ES-I3 (cell line): ENCODE measurements around the gene ZCWPW1.
"Not testable (repeated sequence)": the region's sequence is repeated elsewhere in the genome, so short reads cannot be mapped to it uniquely, and the experiment has no call there.

Experiments
- H3K36me3 ChIP-seq: 2 replicates; pipeline ENCODE4 v1.6.1; 2013; ENCODE audit warnings: mild to moderate bottlenecking, low read length, control low read depth, moderate library complexity; ENCODE audit not compliant: insufficient read depth
- H3K4me1 ChIP-seq: 2 replicates; pipeline ENCODE4 v1.6.1; 2013; ENCODE audit warnings: mild to moderate bottlenecking, control low read depth, low read length; ENCODE audit not compliant: insufficient read depth
- H3K9ac ChIP-seq: 2 replicates; pipeline ENCODE4 v1.6.1; 2013; ENCODE audit warnings: low read depth, mild to moderate bottlenecking, low read length, moderate library complexity
- H3K9me3 ChIP-seq: 2 replicates; pipeline ENCODE4 v1.6.1; 2013; ENCODE audit warnings: mild to moderate bottlenecking, low read length, moderate library complexity; ENCODE audit not compliant: control insufficient read depth, insufficient read depth

ZCWPW1 gene

DNA sequence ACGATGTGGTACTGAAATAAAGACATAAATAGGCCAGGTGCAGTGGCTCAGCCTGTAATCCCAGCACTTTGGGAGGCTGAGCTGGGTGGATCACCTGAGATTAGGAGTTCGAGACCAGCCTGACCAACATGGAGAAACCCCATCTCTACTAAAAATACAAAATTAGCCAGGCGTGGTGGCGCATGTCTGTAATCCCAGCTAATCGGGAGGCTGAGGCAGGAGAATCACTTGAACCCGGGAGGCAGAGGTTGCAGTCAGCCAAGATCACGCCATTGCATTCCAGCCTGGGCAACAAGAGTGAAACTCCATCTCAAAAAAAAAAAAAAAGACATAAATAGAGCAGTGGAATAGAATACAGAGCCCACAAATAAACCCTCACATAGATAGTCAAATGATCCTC, 64.7 kb downstream of the ZCWPW1 start:
- H3K36me3 ChIP-seq, result peaks cover 23% of the 10 kb centered on the region
- not testable (repeated sequence) for H3K9ac ChIP-seq, H3K4me1 ChIP-seq, H3K9me3 ChIP-seq

DNA sequence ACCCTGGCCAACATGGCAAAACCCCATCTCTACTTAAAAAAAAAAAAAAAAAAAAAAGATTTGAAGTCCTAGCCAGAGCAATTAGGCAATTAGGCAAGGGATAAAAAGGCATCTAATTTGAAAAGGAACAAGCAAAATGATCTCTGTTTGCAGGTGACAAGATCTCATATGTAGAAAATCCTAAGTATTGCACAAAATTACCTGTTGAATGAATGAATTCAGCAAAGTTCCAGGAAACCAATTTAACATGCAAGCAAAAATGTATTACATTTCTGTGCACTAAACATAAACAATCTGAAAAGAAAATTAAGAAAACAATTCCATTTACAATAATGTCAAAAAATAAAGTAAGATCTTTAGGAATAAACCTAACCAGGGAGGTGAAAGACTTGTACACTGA, 65.4 kb downstream of the ZCWPW1 start:
- Histone ChIP-seq H3K9me3 (no peaks in the 10 kb centered on the region), H3K9ac (no peak overlapping the region), H3K36me3 (peaks cover 23% of the 10 kb centered on the region), H3K4me1 (no peaks in the 10 kb centered on the region)

DNA sequence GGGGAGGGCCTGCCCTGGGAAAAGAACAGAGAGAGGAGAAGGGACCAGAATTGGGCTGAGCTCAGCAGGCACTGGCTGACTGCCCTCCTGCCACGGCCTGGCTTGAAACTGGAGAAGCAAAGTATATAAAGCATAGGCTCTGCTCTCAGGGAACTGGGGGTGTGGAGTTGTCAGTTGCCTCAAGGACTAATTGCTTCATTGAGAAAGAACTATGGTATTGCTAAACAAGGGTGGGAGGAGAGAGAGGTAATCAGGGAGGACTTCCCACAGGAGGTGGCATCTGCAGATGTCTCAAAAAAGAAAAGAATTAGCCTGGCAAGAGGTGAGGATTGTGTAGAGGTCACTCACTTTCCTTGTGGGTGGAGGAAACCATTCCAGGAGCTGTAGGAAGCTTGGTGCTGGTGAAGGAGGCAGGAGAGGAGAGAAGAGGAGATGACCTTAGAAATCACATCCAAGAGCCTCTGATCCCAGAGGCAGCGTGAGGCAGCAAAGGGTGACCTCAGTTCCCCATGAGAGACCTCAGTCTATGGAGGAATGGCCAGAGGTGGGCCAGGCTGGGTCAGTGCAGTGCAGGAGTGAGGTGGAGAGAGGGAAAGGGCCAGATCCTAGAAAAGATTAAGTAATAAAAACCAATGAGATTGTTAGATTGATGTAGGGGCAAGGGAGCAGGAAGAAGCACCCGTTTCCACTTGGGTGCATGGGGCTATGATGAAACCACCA, 68.2 kb downstream of the ZCWPW1 start:
- Histone ChIP-seq H3K36me3 (peaks cover 23% of the 10 kb centered on the region), H3K4me1 (no peaks in the 10 kb centered on the region), H3K9ac (no peak overlapping the region), H3K9me3 (no peaks in the 10 kb centered on the region)

DNA sequence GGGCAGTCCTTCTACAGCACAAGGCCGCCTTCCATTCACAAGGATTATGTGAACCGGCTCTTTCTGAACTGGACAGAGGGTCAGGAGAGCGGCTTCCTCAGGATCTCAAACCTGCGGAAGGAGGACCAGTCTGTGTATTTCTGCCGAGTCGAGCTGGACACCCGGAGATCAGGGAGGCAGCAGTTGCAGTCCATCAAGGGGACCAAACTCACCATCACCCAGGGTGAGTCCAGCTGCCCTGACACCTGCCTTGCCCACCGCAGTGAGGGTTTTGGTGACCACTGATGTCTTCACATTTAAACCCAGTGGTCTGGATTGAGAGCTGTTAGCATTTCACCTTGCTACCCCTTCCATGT, 69.7 kb downstream of the ZCWPW1 start:
- peaks cover 27% of the 10 kb centered on the region for H3K36me3 ChIP-seq
- no peaks in the 10 kb centered on the region for H3K4me1 ChIP-seq
- no peak overlapping the region for H3K9ac ChIP-seq
- H3K9me3 ChIP-seq, result no peaks in the 10 kb centered on the region

DNA sequence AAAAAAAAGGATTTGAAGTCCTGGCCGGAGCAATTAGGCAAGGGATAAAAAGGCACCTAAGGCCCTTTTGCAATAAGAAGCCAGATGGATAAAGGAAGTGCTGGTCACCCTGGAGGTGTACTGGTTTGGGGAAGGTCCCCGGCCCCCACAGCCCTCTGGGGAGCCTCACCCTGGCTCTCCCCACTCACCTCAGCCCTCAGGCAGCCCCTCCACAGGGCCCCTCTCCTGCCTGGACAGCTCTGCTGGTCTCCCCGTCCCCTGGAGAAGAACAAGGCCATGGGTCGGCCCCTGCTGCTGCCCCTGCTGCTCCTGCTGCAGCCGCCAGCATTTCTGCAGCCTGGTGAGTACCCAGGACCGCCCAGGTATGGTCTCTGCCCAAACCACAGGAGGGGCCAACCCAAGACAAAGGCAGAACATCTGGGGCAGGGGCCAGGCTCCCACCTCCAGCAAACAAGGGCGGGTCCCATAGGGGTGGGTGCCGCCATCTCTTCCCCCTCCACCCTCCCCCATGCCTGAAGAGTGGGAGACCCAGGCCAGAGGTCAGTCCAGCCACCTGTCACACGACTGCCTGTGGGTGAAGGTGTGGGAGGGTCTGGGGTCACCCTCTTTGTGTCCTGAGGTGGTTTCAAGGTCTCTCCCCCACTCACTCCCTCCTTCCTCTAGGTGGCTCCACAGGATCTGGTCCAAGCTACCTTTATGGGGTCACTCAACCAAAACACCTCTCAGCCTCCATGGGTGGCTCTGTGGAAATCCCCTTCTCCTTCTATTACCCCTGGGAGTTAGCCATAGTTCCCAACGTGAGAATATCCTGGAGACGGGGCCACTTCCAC, 70.3 kb downstream of the ZCWPW1 start, which contains the start of gene PILRB:
TSS of gene PILRB (plus strand) at position 91 of the 830 bp plus-strand sequence. CDS start at position 277, 186 bp downstream.
- no peak within 1 kb of the TSS for H3K9ac ChIP-seq
- H3K36me3 ChIP-seq, result peaks cover 23% of the 10 kb centered on the region
- no peaks in the 10 kb centered on the region for H3K4me1 ChIP-seq
- H3K9me3 ChIP-seq, result no peaks in the 10 kb centered on the region

DNA sequence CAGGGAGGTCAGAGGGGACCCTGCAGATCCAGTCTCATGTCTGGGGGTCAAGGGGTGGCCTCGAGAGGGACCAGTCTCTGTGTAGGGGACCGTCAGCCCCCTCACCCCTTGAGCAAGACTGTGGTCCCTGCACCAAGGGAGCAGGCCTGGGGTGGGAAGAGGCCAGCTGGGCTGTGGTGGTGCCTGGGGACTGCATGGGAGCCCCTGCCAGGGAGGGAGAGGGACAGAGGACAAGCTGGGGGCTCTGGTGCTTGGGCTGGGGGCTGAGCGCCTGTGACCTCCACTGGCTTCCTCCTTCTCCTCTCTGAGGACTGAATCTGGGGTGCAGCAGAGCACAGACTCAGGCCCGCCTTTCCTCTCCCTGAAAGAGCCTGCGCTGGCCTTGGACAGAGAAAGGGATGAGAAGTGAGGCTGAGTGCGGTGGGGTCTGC, 71.4 kb downstream of the ZCWPW1 start:
- H3K9me3 ChIP-seq, result no peaks in the 10 kb centered on the region
- H3K36me3 ChIP-seq, result peaks cover 17% of the 10 kb centered on the region

DNA sequence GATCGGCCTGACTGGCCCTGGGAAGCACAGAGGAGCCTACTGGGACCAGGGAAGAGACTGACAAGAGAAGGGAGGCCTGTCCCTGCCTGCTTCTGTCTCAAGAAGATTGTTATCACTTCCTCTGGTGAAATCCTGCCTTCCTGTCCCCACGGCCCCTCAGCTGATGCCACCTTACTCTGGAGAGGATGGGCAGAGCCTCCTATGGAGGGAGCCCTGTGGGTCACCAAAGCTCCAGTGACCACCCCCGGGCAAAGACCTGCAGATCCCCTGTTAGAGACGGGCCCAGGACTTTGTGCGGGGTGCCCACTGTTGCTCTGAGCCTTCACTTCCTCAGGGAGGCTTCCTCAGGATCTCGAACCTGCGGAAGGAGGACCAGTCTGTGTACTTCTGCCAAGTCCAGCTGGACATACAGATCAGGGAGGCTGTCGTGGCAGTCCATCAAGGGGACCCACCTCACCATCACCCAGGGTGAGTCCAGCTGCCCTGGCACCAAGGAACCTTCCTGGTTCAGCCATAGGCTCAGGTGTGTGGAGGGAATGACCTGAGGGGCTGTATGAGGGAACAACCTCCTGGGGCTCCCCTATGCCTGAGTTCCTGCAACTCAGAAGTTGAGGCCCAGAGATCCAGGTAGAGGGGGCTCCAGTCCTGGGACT, 72.0 kb downstream of the ZCWPW1 start:
- Histone ChIP-seq H3K9me3 (no peaks in the 10 kb centered on the region), H3K36me3 (peaks cover 14% of the 10 kb centered on the region), H3K9ac (no peak overlapping the region), H3K4me1 (no peaks in the 10 kb centered on the region)

More for the DNA sequence above, 71.4 kb downstream of the ZCWPW1 start:
- H3K4me1 ChIP-seq, result no peaks in the 10 kb centered on the region
- H3K9ac ChIP-seq, result no peak overlapping the region

DNA sequence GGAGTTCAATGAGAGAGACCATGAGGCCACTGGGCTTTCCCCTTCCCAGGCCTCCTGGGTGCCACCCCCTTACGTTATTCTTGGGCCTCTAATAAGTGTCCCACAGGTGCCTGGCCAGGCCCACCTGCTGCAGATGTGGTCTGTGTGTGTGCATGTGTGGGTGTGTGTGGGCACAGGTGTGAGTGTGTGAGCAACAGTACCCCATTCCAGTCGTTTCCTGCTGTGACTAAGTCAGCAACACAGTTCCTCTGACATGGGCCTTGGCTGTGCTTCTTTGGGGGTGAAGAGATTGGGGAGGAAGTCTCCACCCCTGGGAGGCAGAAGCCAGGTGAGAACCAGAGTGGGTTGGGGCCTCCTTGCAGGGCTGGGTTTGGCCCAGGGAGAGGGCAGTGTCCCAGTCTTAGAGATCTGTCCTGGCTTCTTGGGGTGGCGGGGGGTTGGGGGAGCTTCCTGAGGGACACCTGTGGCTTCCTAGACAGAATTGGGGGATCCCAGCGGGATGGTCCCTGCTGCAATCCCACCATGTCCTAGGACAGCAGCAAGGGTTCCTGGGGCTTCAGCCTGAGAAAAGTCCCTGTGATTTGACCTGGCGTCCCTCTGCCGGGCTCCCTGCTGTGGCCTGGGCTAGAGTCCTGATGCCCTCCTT, 74.7 kb downstream of the ZCWPW1 start:
- Histone ChIP-seq H3K9ac (no peak overlapping the region), H3K4me1 (no peaks in the 10 kb centered on the region), H3K9me3 (no peaks in the 10 kb centered on the region), H3K36me3 (peaks cover 15% of the 10 kb centered on the region)

DNA sequence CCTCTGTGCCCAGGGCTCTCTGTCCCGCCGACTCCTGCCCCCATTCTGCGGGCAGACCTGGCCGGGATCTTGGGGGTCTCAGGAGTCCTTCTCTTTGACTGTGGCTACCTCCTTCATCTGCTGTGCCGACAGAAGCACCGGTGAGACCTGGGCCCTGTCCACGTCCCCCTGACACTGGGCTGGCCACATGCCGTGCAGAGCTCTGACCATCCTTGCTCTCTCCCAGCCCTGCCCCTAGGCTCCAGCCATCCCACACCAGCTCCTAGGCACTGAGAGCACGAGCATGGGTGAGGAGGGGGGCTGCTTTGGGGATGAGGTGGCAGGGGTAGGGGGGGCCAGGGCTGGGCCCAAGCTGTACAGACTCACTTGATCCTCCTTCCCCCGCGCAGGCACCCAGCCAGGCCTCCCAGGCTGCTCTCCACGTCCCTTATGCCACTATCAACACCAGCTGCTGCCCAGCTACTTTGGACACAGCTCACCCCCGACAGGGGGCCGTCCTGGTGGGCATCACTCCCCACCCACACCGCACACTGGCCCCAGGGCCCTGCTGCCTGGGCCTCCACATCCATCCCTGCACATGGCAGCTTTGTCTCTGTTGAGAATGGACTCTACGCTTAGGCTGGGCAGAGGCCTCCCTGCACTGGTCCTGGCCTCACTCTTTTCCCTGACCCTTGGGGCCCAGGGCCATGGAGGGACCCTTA, 75.4 kb downstream of the ZCWPW1 start:
- Histone ChIP-seq H3K36me3 (peaks cover 15% of the 10 kb centered on the region), H3K4me1 (no peaks in the 10 kb centered on the region), H3K9ac (no peak overlapping the region), H3K9me3 (no peaks in the 10 kb centered on the region)

DNA sequence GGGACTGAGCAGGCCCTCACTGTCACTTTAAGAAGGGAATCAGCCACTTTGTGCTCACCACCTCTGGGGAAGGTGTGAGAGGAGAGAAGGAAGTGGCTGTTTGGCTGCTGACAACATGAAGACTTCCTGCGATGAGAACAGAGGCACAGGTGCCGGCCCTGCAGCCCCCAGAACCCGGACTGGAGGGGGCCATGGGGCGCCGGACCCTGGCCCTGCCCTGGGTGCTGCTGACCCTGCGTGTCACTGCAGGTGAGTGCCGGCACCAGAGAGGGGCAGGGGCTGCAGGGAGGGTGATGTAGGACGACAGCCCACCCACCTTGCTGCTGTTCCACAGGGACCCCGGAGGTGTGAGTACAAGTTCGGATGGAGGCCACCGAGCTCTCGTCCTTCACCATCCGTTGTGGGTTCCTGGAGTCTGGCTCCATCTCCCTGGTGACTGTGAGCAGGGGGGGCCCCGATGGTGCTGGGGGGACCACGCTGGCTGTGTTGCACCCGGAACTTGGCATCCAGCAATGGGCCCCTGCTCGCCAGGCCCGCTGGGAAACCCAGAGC, 76.2 kb downstream of the ZCWPW1 start:
- not testable (repeated sequence) for H3K4me1 ChIP-seq, H3K9ac ChIP-seq, H3K9me3 ChIP-seq
- peaks cover 23% of the 10 kb centered on the region for H3K36me3 ChIP-seq

DNA sequence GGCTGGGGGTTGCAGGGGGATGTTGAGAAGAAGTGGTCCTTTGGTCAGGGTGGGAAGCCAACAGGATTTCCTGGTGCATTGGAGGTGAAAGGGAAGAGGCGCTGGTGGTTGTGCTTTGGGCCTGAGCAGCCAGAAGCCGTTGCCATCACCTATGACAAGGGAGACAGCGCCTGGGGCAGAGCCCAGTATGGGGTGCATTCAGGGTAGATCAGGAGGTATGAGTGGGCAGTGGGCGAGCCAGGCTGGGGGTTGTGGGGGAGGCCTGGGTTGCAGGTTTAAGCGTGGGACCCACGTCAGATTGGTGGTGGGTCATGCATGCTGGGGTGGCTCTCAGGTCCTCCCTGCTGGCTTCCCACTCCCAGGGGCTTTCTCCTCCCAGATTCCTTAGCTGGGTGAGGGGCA, 76.8 kb downstream of the ZCWPW1 start:
- Histone ChIP-seq H3K9me3 (no peaks in the 10 kb centered on the region), H3K4me1 (no peaks in the 10 kb centered on the region), H3K9ac (no peak overlapping the region), H3K36me3 (peaks cover 29% of the 10 kb centered on the region)
